Globus pallidus (tissue), 1 donor: ENCODE data around the gene FUT6.
"Not testable (repeated sequence)": the region's sequence is repeated elsewhere in the genome, so short reads cannot be mapped to it uniquely, and the experiment has no call there.

ENCODE experiments used
- DNase-seq: peaks from one replicate; pipeline ENCODE4 v3.0.0-alpha.2; 2015; ENCODE audit warnings: low spot score

Gene FUT6

GRCh38 chr19:5785423-5785822 is 54.1 kb downstream of the FUT6 start:
- DNase-seq, result no peak

GRCh38 chr19:5784581-5785147 is 54.8 kb downstream of the FUT6 start, which contains the start of gene PRR22:
Gene PRR22 (minus strand): TSS chr19:5784746. CDS start chr19:5784660, 86 bp downstream.
- DNase-seq, result no peak

GRCh38 chr19:5782945-5783919 is 56.3 kb downstream of the FUT6 start:
- DNase-seq, result no peak

GRCh38 chr19:5782322-5782721 is 57.2 kb downstream of the FUT6 start:
- no peak for DNase-seq

- DNase-seq, result not testable (repeated sequence)
Measured at GRCh38 chr19:5780916-5781315, 58.6 kb downstream of the FUT6 start.
